Measurements from ENCODE around the gene CCNB2.
A peak's percentile ranks its signal among the peaks of the same experiment; 100 is the strongest.
"Not testable (repeated sequence)": the region's sequence is repeated elsewhere in the genome, so short reads cannot be mapped to it uniquely, and the experiment has no call there.

Gene CCNB2

GRCh38 chr15:59137566-59137965 is 32.6 kb downstream of the CCNB2 start:
- DNase-seq = no peak

- no peak for DNase-seq
Measured at GRCh38 chr15:59138243-59138642, 33.3 kb downstream of the CCNB2 start.

GRCh38 chr15:59140422-59141226 is 35.7 kb downstream of the CCNB2 start:
- peak; percentile 76 for DNase-seq

GRCh38 chr15:59143281-59143680 is 38.3 kb downstream of the CCNB2 start:
- DNase-seq = no peak

- not testable (repeated sequence) for DNase-seq
Measured at GRCh38 chr15:59144594-59144993, 39.6 kb downstream of the CCNB2 start.

GRCh38 chr15:59147666-59148065 is 42.7 kb downstream of the CCNB2 start:
- no peak for DNase-seq

- peak; percentile 32 for DNase-seq
Measured at GRCh38 chr15:59148153-59148833, 43.3 kb downstream of the CCNB2 start.

- no peak for DNase-seq
Measured at GRCh38 chr15:59150185-59150584, 45.2 kb downstream of the CCNB2 start.

- no peak for DNase-seq
Measured at GRCh38 chr15:59152694-59153450, 47.9 kb downstream of the CCNB2 start.

GRCh38 chr15:59153466-59153865 is 48.5 kb downstream of the CCNB2 start:
- no peak for DNase-seq

GRCh38 chr15:59154243-59154642 is 49.3 kb downstream of the CCNB2 start:
- no peak for DNase-seq

GRCh38 chr15:59155431-59155830 is 50.5 kb downstream of the CCNB2 start:
- no peak for DNase-seq

- no peak for DNase-seq
Measured at GRCh38 chr15:59157396-59157795, 52.5 kb downstream of the CCNB2 start.

GRCh38 chr15:59157840-59158700 is 53.1 kb downstream of the CCNB2 start:
- DNase-seq = no peak

- no peak for DNase-seq
Measured at GRCh38 chr15:59158701-59159034, 53.7 kb downstream of the CCNB2 start.

GRCh38 chr15:59159210-59159609 is 54.3 kb downstream of the CCNB2 start:
- no peak for DNase-seq

- DNase-seq = no peak
Measured at GRCh38 chr15:59160880-59161593, 56.1 kb downstream of the CCNB2 start.

GRCh38 chr15:59162080-59162479 is 57.1 kb downstream of the CCNB2 start:
- not testable (repeated sequence) for DNase-seq

- DNase-seq = no peak
Measured at GRCh38 chr15:59165726-59166125, 60.8 kb downstream of the CCNB2 start.

GRCh38 chr15:59166166-59166565 is 61.2 kb downstream of the CCNB2 start:
- DNase-seq = no peak

- no peak for DNase-seq
Measured at GRCh38 chr15:59166601-59167265, 61.8 kb downstream of the CCNB2 start.

- peak; percentile 29 for DNase-seq
Measured at GRCh38 chr15:59168536-59168935, 63.6 kb downstream of the CCNB2 start.
